Activated CD8-positive, alpha-beta T cell treated with anti-CD3 and anti-CD28 coated beads for 36 hours (primary cell): ENCODE measurements around the gene RGL1. TPM values are rescaled to one million over a fixed set of nuclear protein-coding genes. Genes with fewer than 3 reads are reported as not detected.

Experiments used
- ATAC-seq: fragments of 200-7000 bp; cut with Tn5 transposase; one replicate; pipeline ENCODE4 v1.10.0; 2021; ENCODE audit warnings: mild to moderate bottlenecking, moderate library complexity
- CTCF ChIA-PET: fragments of 350-600 bp; sonication (Branson Sonifier 250); formaldehyde crosslinking; loops from one replicate; lab custom pipeline; 2021; ENCODE audit warnings: antibody characterized with exemption; lab: Charles Lee
- POLR2A ChIA-PET: fragments of 350-600 bp; sonication (Branson Sonifier 250); formaldehyde crosslinking; loops from one replicate; lab custom pipeline; 2021; ENCODE audit warnings: antibody characterized with exemption; lab: Charles Lee
- DNase-seq: peaks from one replicate; pipeline ENCODE4 v3.0.0-alpha.2; 2020
- H3K27ac Mint-ChIP-seq: one replicate; pipeline ENCODE4 v1.8.0; 2021; ENCODE audit warnings: mild to moderate bottlenecking, mixed read lengths
- H3K27me3 Mint-ChIP-seq: one replicate; pipeline ENCODE4 v1.8.0; 2021; ENCODE audit warnings: mixed read lengths
- H3K36me3 Mint-ChIP-seq: one replicate; pipeline ENCODE4 v1.8.0; 2021; ENCODE audit warnings: low read depth, mixed read lengths
- H3K4me1 Mint-ChIP-seq: one replicate; pipeline ENCODE4 v1.8.0; 2021; ENCODE audit warnings: low read depth, mixed read lengths
- H3K4me3 Mint-ChIP-seq: one replicate; pipeline ENCODE4 v1.8.0; 2021; ENCODE audit warnings: mild to moderate bottlenecking, moderate library complexity, mixed read lengths
- H3K9me3 Mint-ChIP-seq: one replicate; pipeline ENCODE4 v1.8.0; 2021; ENCODE audit warnings: mixed read lengths
- intact Hi-C: fragments of 100-400 bp; cut with micrococcal nuclease; formaldehyde crosslinking; loops from one replicate; pipeline ENCODE4 v1.10.0; 2022
- total RNA-seq, 2 experiments: library from RNA; stranded (reverse); gene quantifications; one replicate each; pipeline ENCODE4 v1.2.3, GENCODE V29; 2021
- TF ChIP-seq, protein P1 (sequence below): fragments of 200-600 bp; IDR thresholded peaks from one replicate; pipeline ENCODE4 v1.8.0; 2022; ENCODE audit warnings: antibody characterized with exemption, mild to moderate bottlenecking

Gene RGL1
- total RNA-seq, 2 experiments from 2014 or later: 1.2 to 1.3 TPM

DNA sequence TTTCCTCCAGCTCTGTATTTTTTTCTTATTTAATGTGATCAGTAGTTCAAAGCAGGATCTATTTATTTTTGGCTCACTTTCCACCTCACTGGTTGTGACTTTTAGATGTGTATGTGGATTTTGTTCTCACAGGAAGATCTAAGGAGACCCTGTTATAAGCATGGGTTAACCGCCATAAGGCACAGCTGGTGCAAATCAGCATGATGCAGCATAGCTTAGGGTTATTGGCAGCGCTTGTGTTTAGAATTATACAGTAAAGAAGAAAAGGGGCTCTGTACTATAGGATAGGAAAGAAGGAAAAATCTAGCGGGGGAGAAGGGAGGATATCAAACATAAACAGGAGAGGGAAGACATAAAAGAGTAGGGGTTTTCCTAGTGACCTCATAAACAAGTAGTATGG, 26.9 kb upstream of the RGL1 start:
- ChIA-PET POLR2A (no interaction called here), CTCF (interaction anchor here (1.2 kb wide), 1 partner anchor 123 kb away, joined by 3 read pairs; no protein-coding TSS in a partner anchor)
- Mint-ChIP-seq H3K27ac (no peak overlapping the region), H3K9me3 (peaks cover 18% of the 10 kb centered on the region), H3K36me3 (peaks cover 8% of the 10 kb centered on the region), H3K4me3 (no peak overlapping the region), H3K4me1 (no peaks in the 10 kb centered on the region), H3K27me3 (no peaks in the 10 kb centered on the region)
- DNase-seq (no peak), ATAC-seq (no peak)
- intact Hi-C loops: no loop called here
- TF ChIP-seq, protein P1, sequence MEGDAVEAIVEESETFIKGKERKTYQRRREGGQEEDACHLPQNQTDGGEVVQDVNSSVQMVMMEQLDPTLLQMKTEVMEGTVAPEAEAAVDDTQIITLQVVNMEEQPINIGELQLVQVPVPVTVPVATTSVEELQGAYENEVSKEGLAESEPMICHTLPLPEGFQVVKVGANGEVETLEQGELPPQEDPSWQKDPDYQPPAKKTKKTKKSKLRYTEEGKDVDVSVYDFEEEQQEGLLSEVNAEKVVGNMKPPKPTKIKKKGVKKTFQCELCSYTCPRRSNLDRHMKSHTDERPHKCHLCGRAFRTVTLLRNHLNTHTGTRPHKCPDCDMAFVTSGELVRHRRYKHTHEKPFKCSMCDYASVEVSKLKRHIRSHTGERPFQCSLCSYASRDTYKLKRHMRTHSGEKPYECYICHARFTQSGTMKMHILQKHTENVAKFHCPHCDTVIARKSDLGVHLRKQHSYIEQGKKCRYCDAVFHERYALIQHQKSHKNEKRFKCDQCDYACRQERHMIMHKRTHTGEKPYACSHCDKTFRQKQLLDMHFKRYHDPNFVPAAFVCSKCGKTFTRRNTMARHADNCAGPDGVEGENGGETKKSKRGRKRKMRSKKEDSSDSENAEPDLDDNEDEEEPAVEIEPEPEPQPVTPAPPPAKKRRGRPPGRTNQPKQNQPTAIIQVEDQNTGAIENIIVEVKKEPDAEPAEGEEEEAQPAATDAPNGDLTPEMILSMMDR: no peak

DNA sequence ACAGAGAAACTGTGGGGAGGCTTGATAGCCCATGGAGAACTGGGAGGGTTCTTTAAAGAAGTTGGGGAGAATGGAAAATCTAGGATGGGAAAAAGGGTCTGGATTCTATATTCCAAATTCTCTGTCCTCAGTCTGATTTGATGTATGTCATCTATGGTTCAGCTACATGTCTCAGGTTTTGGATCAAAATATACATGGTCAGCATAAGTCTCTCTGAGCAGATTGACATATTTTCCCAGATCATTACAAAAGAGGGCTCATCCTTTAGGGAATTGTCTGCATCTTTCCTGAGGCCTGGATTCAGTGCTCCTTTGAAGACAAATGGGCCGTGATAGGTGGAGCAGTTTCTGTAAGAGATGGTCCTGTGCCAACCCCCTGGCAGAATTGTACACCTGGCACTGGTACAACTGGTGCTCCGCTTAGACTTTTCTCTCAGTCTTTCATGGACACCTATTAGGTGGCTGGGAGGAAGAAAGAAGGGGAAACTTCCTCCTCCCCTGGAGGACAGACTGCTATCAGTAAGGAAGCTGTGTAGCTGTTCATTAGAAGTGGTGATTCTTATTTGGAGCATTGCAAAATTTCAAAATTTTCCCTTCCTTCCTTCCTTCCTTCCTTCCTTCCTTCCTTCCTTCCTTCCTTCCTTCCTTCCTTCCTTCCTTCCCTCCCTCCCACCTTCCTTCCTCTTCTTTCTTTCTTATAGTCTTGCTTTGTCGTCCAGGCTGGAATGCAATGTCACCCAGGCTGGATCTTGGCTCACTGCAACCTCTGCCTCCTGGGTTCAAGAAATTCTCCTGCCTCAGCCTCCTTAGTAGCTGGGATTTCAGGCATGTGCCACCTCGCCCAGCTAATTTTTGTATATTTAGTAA, 26.1 kb upstream of the RGL1 start:
- H3K4me1 Mint-ChIP-seq: no peaks in the 10 kb centered on the region
- ATAC-seq: no peak
- H3K27me3 Mint-ChIP-seq: no peaks in the 10 kb centered on the region
- TF ChIP-seq, protein P1: no peak
- H3K4me3 Mint-ChIP-seq: no peak overlapping the region
- peaks cover 5% of the 10 kb centered on the region for H3K36me3 Mint-ChIP-seq
- ChIA-PET CTCF (no interaction called here), POLR2A (no interaction called here)
- no peak for DNase-seq
- intact Hi-C loops: no loop called here
- no peak overlapping the region for H3K27ac Mint-ChIP-seq
- H3K9me3 Mint-ChIP-seq: peaks cover 14% of the 10 kb centered on the region

DNA sequence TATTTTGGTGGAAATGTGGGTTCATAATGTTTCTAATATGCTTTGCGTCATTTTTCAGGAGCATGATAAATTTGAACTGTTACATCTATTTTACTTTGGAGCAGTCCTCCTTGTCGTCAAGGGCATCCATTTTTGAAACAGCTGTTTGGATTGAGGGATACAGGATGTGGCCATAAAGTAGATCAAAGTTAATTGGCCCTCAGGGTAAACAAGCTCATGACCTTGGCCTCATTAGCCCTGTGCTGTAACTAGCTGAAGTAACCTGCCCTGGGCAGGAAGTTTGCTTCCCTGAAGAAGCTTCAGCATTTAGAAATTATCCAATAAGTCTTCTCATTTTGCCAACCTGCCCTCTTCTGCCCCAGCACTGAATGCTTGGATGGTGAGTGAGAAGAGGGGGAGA, 24.8 kb upstream of the RGL1 start:
- no peak for ATAC-seq
- ChIA-PET POLR2A (no interaction called here), CTCF (no interaction called here)
- H3K27ac Mint-ChIP-seq: no peak overlapping the region
- peaks cover 5% of the 10 kb centered on the region for H3K9me3 Mint-ChIP-seq
- TF ChIP-seq, protein P1: no peak
- H3K4me3 Mint-ChIP-seq: no peak overlapping the region
- H3K27me3 Mint-ChIP-seq: no peaks in the 10 kb centered on the region
- H3K36me3 Mint-ChIP-seq: peaks cover under 1% of the 10 kb centered on the region
- intact Hi-C loops: no loop called here
- H3K4me1 Mint-ChIP-seq: no peaks in the 10 kb centered on the region
- no peak for DNase-seq

DNA sequence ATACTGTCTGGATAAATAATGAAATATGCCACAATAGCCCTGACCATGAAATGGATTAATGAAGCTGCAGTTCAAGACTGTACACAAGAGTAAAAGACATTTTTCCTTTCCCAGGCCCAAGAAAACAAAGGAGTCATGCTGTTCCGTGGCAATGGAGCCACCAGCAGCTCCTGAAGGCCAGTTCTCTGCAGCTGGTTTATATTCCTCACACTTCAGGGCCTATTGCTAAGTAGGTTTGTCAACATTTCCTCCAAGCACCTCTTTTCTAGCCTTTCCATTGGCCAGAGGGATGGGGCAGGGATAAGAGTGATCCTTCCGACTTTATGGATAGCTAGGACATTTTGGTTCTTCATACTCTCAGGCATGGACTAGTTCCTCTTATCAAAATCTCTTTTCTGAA, 24.2 kb upstream of the RGL1 start:
- intact Hi-C loops: no loop called here
- TF ChIP-seq, protein P1: no peak
- DNase-seq (no peak), ATAC-seq (no peak)
- CTCF ChIA-PET: no interaction called here
- Mint-ChIP-seq H3K27ac (no peak overlapping the region), H3K9me3 (peaks cover 2% of the 10 kb centered on the region), H3K36me3 (no peaks in the 10 kb centered on the region), H3K4me3 (no peak overlapping the region), H3K27me3 (no peaks in the 10 kb centered on the region), H3K4me1 (no peaks in the 10 kb centered on the region)
- POLR2A ChIA-PET: no interaction called here

DNA sequence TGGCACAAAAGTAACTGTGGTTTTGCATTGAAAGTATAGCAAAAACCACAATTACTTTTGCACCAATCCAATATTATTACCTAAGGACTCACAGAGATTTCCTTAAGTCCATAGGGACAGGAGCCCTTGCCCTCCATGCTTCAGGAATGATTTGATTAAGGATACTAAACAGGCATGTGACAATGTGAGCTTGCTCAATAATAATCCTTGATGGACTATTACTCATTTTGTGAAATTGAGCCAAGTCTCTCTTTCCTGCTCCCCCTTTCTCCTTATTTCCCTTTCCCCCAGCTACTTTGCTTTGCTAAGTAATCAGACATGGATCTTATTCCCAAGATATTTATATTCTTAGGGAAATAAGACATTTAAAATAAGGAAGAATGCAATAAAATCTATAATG, 21.6 kb upstream of the RGL1 start:
- no peak overlapping the region for H3K27ac Mint-ChIP-seq
- CTCF ChIA-PET: no interaction called here
- POLR2A ChIA-PET: no interaction called here

More for the DNA sequence above, 21.6 kb upstream of the RGL1 start:
- Mint-ChIP-seq H3K9me3 (no peaks in the 10 kb centered on the region), H3K4me1 (no peaks in the 10 kb centered on the region), H3K27me3 (no peaks in the 10 kb centered on the region), H3K36me3 (no peaks in the 10 kb centered on the region), H3K4me3 (no peak overlapping the region)
- TF ChIP-seq, protein P1: no peak
- DNase-seq (no peak), ATAC-seq (no peak)
- intact Hi-C loops: no loop called here
